Hematopoietic multipotent progenitor cell treated with erythropoietin and hydrocortisone succinate and interleukin-3 and kit ligand, for 15 days (in vitro differentiated cells): ENCODE measurements around the gene UCP2.
A peak's percentile ranks its signal among the peaks of the same experiment; 100 is the strongest.

Experiments used
- DNase-seq: peaks from one replicate; pipeline ENCODE4 v3.0.0-alpha.2; 2015; ENCODE audit warnings: low spot score

UCP2 gene

DNA sequence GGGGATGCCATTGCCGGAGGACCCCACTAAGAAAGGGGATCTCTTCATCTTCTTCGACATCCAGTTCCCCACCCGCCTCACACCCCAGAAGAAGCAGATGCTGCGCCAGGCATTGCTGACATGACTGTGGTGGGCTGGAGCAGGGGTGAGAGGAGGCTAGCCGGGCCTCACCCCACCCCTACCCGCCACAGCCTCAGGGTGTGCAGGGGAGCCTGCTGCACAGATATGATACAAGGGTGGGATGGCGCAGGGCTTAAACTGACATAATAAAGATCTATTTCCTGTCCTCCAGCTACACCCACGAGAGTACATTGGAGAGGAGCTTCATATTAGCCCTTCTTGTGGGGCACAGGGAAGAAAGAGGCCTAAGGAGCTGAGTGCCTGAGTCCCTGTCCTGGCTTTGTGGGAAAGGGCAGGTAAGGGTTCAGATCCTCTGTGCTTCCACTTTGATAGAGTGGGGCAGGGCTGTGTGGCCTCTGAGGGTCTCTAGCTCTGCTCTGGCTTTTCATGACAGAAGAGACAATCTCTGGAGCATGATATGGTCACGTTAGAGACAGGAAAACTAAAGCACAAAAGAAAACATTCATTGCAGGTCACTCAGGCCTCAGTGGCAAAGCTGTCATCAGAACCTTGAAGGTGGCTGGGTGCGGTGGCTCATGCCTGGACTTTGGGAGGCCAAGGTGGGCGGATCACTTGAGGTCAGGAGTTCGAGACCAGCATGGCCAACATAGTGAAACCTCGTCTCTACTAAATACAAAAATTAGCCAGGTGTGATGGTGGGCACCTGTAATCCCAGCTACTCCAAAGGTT is 12.4 kb downstream of the UCP2 start:
- DNase-seq: peak; percentile 71

DNA sequence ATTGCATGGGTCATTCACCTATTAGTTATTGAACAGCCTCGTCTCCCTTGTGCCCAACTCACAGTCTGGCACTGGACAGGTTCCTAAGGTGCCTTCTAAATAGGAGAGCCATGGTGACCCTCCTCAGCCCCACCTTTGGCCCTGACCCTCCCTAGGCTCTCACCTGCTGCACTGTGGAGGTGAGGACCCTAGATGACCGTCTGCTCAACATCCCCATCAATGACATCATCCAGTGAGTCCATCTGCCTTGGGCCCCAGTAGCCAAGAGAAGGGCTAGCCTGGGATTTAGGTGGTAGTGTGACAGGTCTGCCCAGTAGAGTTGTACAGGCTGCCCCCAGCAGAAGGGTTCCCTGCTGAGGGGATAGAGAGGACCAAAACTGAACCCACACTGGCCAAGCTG is 13.6 kb downstream of the UCP2 start:
- DNase-seq: no peak

DNA sequence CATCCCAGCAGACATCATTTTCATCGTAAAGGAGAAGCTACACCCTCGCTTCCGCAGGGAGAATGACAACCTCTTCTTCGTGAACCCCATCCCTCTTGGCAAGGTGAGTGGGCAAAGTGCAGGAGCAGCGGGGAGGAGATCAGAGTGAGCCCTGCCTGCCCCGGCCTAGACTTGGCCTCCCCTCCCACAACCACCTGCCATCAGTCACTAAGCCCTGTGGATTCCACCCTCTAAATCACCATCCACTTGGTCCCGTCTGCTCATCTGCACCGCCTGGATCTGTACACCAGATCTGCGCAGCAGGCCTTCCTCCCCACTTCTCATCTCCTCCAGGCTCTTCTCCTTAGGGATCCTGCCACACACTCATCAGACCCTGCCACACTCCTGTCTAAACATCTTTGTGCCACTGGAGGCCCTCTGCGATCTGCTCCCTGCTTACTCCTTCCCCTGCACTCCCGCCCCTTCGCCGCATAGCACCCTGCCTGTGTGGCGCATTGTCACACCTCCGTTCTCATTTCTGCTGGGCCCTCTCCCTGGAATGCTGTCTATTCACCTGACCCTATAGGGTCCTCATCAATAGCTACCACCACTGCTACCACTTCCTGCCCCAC is 14.2 kb downstream of the UCP2 start:
- no peak for DNase-seq

DNA sequence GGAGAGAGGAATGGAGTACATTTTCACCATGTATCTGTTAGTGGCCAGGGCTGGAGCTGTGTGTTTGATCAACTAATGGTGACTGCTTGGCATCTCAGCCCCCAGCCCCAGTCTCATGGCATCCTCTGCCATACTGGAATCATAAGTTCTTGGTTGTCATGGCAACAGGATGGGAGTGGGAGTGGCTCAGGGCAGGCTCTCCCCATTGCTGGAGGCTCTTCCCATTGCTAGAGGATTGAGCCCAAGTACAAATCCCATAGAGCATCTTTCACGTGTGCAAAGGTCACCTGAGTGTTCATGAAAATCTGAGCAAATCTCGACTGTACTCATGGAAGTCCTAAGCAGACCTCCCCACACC is 16.9 kb downstream of the UCP2 start:
- DNase-seq: no peak

DNA sequence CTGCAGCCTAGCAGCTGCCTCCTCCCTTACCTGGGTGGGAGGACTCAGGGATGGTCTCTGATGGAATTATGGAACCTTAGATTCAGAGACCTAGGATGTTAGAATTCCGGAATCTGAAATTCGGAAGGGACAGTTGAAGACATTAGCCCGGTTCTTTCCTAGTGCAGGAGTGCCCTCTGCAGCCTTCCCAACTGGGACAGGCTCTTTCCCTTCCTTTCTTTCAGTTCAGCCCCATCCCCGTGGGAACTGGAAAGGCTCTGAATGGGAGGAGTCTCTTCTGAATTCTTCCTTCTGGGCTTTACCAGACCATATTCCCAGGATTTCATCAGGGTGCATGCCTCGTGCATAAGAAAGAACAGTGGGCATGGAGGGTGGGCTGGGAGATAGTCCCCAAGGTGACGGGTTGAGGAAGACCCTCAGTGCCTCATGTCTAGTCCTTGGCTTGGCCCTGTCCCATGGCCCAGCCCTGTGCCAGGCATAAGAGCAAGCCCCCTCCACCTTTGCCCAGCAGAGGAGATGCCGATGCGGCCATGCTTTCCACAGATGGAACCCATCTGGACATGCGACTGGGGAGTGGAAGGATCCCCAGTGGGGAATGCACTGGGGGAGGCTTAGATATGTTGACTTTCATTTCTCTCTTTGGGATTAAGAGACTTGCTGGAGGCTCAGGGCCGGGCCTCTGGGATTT is 17.4 kb downstream of the UCP2 start:
- no peak for DNase-seq

DNA sequence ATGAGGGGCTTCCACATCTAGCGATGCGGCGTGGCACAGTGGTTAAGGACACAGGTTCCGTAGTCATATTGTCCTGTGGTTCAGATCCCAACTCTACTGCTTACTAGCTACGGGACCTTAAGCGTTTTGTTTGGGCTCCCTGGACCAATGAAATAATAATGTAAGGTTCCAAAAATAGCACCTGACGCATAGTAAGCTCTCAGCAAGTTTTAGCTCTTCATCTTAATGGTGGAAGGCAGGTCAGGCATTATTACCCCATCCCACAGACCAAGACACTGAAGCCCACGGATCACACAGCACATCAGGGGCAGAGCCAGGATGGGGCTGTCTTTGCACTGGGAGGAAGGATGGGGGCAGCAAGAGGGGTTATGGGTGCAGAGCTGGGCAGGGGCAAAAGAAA is 18.8 kb downstream of the UCP2 start:
- DNase-seq: no peak

DNA sequence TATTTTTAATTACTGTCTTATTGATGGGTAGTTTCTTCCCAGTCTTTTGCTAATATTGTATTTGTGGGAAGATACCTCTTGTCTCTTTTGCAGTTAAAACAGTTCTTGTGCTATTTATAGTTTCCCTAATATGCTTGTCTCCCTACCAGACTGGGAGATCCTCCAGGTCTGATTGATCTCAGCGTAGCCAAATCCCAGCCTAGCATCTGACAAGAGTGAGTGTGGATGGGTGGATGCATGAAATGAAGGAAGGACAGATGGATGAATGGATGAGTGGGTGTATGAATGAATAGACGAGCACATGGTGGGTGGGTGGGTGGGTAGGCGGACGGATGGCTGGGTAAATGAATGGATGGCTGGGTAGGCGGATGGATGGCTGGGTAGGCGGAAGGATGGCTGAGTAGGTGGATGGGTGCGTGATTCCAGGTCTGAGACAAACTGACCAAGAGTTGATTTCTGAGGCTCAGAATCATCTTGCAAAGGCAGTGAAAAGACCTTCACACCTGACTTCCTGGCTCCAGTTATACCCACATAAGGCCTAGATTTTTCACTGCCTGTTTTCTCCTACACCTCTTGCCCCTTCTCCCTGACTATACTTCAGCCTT is 20.4 kb downstream of the UCP2 start:
- no peak for DNase-seq

DNA sequence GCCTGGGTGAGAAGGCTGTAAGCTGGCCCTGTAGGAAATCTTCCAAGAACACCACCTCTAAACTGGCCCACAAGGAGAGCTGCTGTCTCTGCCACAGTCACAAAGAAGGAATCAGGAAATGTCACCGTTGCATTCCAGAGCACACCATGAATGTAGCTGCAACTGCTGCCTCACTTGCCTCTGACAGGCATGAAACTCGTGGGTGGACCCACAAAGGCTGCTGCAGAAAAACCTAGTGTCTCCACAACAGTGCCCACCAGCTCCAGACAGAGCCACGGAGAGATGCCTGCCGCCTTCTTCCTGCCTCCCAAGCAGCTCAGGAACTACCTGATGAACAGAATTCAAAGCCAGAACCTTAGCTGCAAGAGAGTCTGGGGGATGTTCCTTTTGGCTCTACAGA is 21.3 kb downstream of the UCP2 start:
- DNase-seq: no peak

DNA sequence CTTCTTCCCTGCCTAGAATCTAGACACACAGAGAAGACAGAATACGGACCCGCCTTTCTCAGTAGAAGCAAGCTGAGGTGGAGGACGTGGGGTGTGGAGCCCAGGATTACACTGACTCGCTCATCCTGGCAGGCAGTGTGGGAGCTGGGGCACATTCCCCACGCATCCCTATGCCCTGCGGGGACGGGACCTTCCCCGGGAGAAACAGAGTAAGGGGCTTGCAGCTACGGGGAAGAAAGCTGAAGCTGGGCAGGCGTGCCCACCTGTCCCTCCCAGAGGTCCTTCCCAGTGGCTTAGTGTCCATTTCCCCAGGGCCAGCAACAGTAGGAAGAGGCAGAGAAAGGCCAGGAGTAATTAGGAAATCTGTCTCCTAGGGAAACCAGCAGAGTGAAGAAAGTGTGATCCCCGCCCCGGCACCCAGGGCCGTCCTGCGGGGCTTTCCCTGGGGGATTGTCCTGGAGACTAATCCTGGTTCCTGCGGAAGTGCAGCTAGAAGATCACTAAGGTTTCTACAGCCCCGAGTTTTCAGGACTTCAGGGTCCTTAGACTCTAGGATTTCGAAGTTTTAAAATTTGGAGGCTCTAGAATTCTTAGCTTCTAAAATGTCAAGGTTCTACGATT is 24.0 kb downstream of the UCP2 start:
- DNase-seq: no peak

DNA sequence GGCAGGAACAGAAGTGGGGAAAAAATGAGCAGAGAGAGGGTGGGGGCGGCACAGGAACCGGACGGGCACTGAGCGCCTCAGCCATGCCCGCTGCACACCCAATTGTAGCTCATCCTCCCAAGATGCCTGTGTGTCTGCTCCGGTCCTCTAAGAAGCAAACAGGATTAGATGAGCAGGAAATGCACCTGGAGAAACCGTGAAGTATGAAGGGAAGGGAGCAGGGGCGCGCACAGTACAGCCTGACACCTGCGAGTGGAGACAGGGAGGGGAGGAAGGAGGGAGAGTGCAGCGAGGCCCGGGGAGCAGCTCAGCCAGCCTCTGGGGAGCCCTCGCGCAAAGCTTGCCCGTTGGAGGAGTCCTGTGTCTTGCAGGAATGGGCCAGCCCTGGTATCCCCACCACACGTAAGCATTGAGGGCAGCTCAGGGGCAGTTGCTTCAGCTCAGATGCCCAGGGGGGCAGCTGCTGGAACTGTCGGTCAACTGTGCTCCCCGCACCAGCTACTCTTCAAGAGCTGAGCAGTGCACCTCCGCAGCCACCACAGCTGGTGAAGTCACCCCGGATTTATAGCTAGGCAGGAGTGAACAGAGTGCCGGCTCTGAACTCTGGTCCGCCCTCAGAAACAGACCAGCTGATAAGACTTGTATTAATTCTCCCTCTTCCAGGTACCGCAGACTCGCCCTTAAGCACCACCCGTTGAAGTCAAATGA is 24.8 kb downstream of the UCP2 start:
- no peak for DNase-seq

DNA sequence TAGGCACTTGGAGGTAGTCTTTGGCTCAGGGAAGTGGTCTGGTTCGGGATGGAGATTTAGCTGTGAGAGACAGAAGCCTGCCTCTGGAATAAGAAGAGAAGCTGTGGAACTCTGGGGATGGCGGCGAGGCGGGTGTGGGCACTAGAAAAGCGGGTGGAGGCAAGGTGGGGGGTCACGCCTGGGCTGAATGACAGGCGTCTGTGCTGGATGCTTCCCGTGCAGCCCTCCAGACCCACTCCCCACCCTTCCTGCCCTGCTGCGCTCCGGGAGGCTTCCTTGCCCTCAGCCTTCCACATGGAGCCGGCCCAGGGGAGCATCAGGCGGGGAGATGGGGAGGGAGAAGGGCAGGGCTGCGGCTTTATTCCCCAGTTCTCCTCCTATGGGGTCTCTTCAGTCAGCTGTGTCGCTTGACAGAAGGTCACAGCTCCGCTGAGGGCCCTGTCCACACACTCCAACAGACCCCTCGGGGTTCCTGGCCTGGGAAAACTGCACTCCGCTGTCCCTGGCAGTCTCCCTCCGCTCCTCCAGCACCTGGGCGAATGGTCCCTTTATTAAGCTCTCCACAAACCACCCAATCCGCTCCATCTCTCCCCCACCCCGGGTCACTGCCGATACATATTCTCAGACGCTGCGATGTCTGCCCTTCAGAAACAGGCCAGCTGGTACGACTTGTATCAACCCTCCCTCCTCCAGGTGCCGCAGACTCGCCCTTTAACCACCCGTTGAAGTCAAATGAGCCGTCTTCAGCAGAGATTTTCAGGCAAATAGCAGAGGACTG is 25.6 kb downstream of the UCP2 start:
- DNase-seq: no peak

DNA sequence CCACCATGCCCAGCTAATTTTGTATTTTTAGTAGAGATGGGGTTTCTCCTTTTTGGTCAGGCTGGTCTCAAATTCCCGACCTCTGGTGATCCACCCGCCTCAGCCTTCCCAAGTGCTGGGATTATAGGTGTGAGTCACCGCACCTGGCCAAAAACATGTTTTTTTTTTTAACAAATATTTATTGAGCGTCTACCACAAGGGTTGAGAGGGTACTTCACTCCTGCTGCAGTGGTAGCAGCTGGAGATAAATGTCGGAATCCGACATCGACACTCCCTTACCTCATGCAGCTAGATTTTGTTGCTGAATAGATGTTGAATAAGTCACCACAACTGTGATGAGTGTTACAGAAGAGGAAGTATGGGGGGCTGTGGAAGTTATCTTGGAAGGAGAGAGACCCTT is 30.8 kb downstream of the UCP2 start:
- DNase-seq: no peak

DNA sequence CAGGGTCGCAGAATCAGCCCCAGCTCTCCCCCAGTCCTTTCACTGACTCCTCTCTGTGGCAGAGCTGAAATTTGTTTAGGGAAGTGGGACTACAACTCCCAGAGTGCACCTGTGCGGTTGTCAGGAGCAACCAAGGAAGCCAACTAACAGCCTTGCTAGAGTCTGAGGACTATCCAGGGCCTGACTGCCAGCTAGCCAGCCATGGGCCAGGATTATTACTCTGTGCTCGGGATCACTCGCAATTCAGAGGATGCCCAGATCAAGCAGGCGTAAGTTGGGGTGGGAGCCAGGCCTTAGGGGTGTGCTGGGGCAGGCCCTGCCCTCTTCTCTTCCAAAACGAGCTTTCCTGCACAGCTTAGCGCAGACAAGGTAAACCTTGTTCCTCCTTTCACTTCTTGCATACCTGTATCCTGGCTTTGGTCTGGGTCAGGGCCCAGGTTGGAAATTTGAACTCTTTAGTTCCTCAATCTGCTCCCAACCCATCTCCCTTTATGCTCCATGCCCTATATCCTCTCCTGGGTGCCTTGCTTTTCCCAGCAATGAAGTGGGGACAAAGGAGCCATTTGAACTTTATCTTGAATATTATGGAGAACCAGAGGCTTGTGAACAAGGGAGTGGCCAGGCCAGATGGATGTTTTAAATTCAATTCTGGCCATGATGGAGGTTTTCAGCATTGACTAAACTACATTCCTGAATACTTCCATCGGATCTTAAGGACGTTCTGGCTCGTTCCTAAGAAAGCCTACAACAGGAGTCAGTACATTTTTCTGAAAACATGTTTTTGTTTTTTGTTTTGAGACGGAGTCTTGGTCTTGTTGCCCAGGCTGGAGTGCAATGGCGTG is 31.6 kb downstream of the UCP2 start, which contains the start of gene DNAJB13:
TSS of gene DNAJB13 (plus strand) at position 158 of the 842 bp plus-strand sequence. CDS start at position 202, 44 bp downstream.
- no peak for DNase-seq

DNA sequence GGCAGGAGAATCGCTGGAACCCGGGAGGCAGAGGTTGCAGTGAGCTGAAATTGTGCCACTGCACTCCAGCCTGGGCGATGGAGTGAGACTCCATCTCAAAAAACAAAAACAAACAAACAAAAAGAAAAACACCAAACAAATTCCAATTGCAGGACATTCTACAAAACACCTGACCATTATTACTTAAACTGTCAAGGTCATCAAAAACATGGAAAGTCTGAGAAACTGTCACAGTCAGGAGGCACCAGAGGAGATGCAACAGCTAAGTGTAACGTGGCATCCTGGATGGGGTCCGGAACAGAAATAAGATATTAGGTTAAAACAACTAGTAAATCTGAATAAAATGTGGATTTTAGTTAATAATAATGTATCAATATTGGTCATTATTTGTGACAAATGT is 32.7 kb downstream of the UCP2 start:
- DNase-seq: no peak

DNA sequence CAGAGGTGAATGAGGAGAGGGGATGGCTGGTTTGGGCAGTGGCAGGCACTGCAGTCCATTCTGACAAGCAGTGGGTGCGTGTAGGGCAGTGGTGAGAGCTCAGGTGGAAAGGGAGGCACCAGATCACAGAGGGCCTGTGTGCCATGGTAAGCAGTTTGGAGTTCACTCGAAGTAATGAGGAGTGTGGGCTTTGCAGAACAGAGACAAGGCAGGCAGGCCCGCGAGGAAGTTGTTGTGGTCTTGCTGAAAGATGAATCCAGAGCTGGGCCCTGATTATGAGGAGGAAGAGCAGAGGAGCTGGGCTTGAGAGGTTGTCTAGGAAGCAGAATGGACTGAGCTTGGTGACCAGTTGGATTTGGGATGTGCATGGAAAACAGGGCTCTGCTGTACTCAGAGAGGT is 33.4 kb downstream of the UCP2 start:
- DNase-seq: no peak

DNA sequence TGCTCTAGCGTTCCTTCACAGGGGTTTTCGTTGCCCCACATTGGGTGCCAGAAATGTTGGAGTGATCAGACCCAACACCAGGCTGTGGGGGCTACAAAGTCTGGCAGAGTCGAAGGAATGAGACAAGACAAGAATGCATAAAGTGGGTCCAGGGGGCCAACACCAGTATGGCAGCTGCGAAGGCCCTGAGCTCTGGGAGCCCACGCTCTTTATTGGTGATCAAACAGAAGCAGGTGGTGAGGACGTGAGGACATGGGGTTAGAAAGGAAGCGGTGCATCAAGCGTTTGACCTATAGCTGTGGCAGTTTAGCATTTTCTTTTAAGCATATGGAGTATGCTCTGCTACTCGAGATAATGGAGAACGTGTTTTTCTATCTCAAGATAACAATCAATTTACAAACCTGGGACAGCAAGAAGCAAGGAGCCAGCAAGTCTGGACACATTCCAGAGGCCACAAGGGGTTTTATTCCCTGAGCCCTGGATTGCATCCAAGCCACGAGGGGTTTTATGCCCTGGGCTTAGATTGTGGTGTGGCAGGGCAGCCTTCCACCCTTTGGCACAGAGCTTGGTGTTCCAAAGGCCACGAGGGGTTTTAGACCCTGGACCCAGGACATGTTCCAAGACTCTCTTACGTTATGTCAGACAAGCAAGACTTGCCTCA is 35.7 kb downstream of the UCP2 start:
- DNase-seq: no peak

DNA sequence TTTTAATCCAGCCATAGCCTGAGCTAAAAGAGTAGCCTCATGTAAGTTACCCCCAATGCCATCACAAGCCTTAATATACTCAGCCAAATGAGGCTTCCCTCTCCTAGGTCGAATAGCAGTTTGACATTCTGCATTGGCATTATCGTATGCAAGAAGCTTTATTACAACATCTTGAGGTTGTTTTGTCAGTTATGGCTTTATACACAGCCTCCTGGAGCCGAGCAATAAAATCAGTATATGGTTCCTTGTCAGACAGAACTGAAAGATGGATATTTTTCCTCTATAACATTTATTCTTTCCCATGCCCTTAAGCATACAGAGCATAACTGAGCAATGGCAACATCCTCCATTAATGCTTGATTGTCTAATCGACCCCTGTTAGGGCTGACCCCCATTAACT is 37.2 kb downstream of the UCP2 start:
- no peak for DNase-seq

DNA sequence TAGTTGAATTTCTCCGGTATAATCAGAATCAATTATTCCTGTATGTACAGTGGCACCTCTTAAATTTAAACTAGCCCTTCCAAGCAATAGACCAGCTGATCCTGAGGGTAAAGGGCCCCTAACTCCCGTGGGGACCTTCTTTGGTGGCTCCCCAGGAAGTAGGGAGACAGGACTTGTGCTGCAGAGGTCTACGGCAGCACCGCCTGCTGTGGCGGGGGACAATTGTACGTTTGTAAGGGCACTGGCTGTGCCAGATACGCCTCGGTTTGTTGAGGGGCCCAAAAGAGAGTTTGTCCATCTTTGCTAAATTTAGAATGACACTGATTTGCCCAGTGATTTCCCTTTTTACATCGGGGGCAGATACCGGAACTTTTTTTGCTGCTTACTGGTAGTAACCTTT is 37.7 kb downstream of the UCP2 start:
- no peak for DNase-seq

DNA sequence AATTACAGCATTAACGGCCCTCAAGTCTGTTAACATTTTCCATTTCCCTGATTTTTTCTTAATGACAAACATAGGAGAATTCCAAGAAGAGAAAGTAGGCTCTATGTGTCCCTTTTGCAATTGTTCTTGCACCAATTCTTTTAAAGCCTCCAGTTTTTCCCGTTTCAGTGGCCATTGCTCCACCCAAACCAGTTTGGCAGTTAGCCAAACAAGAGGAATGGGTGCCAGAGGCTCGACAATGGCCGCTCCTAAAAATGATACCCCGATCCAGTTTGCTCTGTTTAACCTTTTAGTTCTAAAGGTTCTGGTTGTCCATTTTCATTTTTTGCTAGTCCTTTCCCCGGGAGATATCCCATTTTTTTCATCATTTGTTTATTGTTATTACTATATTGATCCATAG is 38.6 kb downstream of the UCP2 start:
- DNase-seq: no peak

DNA sequence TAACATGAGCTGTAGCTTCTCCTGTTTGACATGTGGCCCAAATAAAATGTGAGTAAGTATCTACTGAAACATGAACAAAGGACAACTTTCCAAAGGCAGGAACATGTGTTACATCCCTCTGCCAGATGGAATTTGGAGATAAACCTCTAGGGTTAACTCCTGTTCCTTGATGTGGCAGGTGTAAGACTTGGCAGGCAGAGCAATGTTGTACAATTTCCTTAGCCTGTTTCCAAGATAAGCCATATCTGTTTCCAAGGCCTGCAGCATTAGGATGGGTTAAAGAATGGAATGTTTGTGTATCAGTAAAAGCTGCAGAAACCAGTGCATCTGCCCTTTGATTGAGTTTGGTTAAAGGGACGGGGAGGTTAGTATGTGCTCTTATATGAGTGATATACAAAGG is 40.6 kb downstream of the UCP2 start:
- no peak for DNase-seq
